Neuronal stem cell (in vitro differentiated cells): ENCODE data around the gene CSGALNACT2.

ENCODE experiments used
- DNase-seq: peaks from one replicate; pipeline ENCODE4 v3.0.0-alpha.2; 2013; ENCODE audit warnings: low spot score
- H2AFZ ChIP-seq: one replicate; pipeline ENCODE4 v1.6.1; 2013; ENCODE audit warnings: mild to moderate bottlenecking, low read length, inconsistent platforms
- H2AK5ac ChIP-seq: 2 replicates; pipeline ENCODE4 v1.6.1; 2013; ENCODE audit warnings: low read depth, mild to moderate bottlenecking, inconsistent platforms, low read length, moderate library complexity, mixed read lengths
- H2BK120ac ChIP-seq: 2 replicates; pipeline ENCODE4 v1.6.1; 2013; ENCODE audit warnings: low read depth, mild to moderate bottlenecking, inconsistent platforms, low read length, moderate library complexity, mixed read lengths
- H2BK12ac ChIP-seq: one replicate; pipeline ENCODE4 v1.6.1; 2013; ENCODE audit warnings: low read length, inconsistent platforms
- H2BK15ac ChIP-seq: 2 replicates; pipeline ENCODE4 v1.6.1; 2013; ENCODE audit warnings: mild to moderate bottlenecking, low read length, inconsistent platforms, mixed read lengths
- H2BK5ac ChIP-seq: one replicate; pipeline ENCODE4 v1.6.1; 2013; ENCODE audit warnings: inconsistent platforms, mild to moderate bottlenecking, low read length, moderate library complexity
- H3K14ac ChIP-seq: one replicate; pipeline ENCODE4 v1.6.1; 2013; ENCODE audit warnings: low read length, inconsistent platforms
- H3K18ac ChIP-seq: 2 replicates; pipeline ENCODE4 v1.6.1; 2013; ENCODE audit warnings: low read length, inconsistent platforms
- H3K23ac ChIP-seq: 2 replicates; pipeline ENCODE4 v1.6.1; 2013; ENCODE audit warnings: low read depth, mild to moderate bottlenecking, mixed read lengths, low read length, inconsistent platforms; ENCODE audit not compliant: poor library complexity
- H3K27ac ChIP-seq: replicated peaks from 3 replicates; pipeline ENCODE4 v1.5.1; 2013; ENCODE audit warnings: low read length, inconsistent platforms
- H3K27me3 ChIP-seq, 3 experiments: 2 replicates each; pipeline ENCODE4 v1.6.1; 2013; ENCODE audit warnings: low read length in 3 of 3, mild to moderate bottlenecking in 2 of 3, inconsistent platforms in 1 of 3, low read depth in 1 of 3, mixed read lengths in 1 of 3, moderate library complexity in 1 of 3; ENCODE audit not compliant: control insufficient read depth in 3 of 3, insufficient read depth in 3 of 3
- H3K36me3 ChIP-seq, 2 donors: replicated peaks in 1 of 2; 2 replicates each; pipeline ENCODE4 v1.6.1; 2013; ENCODE audit warnings: low read length in 2 of 2; ENCODE audit not compliant: control insufficient read depth in 2 of 2, insufficient read depth in 2 of 2
- H3K4ac ChIP-seq: 2 replicates; pipeline ENCODE4 v1.6.1; 2013; ENCODE audit warnings: inconsistent platforms, mild to moderate bottlenecking, low read length, moderate library complexity
- H3K4me1 ChIP-seq, 2 donors: 1 replicate in 1 of 2; 2 replicates in 1 of 2; pipeline ENCODE4 v1.6.1; 2013; ENCODE audit warnings: low read length in 2 of 2, low read depth in 1 of 2; ENCODE audit not compliant: control insufficient read depth in 2 of 2, insufficient read depth in 1 of 2
- H3K4me2 ChIP-seq: one replicate; pipeline ENCODE4 v1.6.1; 2013; ENCODE audit warnings: mild to moderate bottlenecking, low read length, inconsistent platforms; ENCODE audit not compliant: insufficient read depth, poor library complexity, severe bottlenecking
- H3K4me3 ChIP-seq, 2 donors: 2 replicates each; pipeline ENCODE4 v1.5.1; 2013; ENCODE audit warnings: low read length in 2 of 2, mild to moderate bottlenecking in 2 of 2, inconsistent platforms in 1 of 2, moderate library complexity in 1 of 2
- H3K79me1 ChIP-seq: one replicate; pipeline ENCODE4 v1.6.1; 2013; ENCODE audit warnings: low read depth, mild to moderate bottlenecking, inconsistent platforms, low read length, moderate library complexity
- H3K9ac ChIP-seq: one replicate; pipeline ENCODE4 v1.6.1; 2013; ENCODE audit warnings: mild to moderate bottlenecking, low read depth, low read length, inconsistent platforms; ENCODE audit not compliant: poor library complexity
- H3K9me3 ChIP-seq, 2 donors: replicated peaks in 1 of 2; 2 replicates each; pipeline versions ENCODE3 to v1.6.1; 2013; ENCODE audit warnings: low read length in 2 of 2, mild to moderate bottlenecking in 2 of 2, inconsistent platforms in 1 of 2, low read depth in 1 of 2, mixed read lengths in 1 of 2, moderate library complexity in 1 of 2; ENCODE audit not compliant: control insufficient read depth in 2 of 2, insufficient read depth in 1 of 2
- H4K8ac ChIP-seq: one replicate; pipeline ENCODE4 v1.6.1; 2013; ENCODE audit warnings: low read depth, mild to moderate bottlenecking, inconsistent platforms, low read length, moderate library complexity
- H4K91ac ChIP-seq: one replicate; pipeline ENCODE4 v1.6.1; 2013; ENCODE audit warnings: low read length, low read depth, mild to moderate bottlenecking, inconsistent platforms; ENCODE audit not compliant: poor library complexity
- WGBS, 2 donors: extraction: QIAGEN DNeasy Blood & Tissue Kit; methylation state at CpG; one replicate each; pipeline ENCODE4 v1.1.7; 2013; ENCODE audit warnings: missing lambda C conversion rate in 2 of 2, mixed read lengths in 1 of 2; ENCODE audit not compliant: insufficient read length in 2 of 2, insufficient replicate concordance in 1 of 2; ENCODE audit errors: extremely low coverage in 2 of 2; 5-methylcytosine and 5-hydroxymethylcytosine counted together

The CSGALNACT2 gene

DNA sequence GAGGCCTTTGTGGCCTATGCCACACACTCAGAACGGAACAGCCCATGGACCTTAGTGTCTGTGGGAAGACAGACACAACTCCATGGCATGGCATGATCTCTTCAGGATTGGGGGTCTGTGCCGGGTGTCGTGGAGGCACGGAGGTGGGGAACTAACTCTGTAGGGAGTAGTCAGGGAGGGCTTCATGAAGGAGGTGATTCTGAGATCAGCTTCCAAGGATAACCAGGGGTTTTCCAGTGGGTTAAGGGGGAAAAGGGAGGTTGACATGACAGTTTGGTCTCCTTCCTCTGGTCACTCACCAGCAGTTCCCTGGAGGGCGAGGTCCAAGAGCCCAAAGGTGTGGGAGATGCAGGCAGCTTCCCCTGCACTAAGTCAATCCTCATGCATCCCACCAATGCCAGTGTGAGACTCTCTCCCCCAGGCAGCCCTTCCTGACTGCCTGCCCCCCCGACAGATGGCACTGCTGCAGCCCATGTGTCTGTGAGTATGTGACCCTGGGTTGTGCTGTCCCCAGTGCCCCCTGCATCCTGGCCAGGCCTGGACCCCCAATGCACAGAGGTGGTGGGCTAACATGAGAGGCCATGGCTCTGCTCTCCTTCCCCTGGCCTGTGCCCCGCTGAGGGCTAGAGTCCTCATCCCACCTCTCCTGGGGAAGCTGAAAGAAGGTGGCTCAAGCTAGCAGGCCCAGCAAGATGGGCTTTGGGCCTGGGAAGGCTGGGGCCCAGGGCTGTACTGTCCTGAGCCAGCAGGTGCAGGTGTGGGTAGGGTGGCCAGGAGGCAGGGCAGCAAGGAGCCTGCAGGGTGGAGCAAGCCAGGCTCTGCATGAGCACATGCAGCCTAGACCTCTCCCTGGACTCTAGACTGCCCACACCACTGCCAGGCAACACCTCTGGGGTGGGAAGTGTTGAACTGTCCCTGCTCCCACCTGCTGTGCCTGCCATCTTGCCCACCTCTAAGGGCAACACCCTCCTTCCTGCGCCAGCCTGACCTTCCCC lies 88.9 kb downstream of the CSGALNACT2 start:
- peaks cover 15 to 72% (median 45%) of the 10 kb centered on the region in 3 experiments for H3K27me3 ChIP-seq
- DNase-seq = no peak
- no peaks in the 10 kb centered on the region for H3K36me3 ChIP-seq
- no peak overlapping the region for H3K4me2 ChIP-seq
- H2BK5ac ChIP-seq = no peak overlapping the region
- peak overlapping the region in 1 of 2 donors; percentile 10 for H3K4me3 ChIP-seq
- WGBS, 2 donors = no CpG with 5 or more reads among the region's 8 CpGs
- no peak overlapping the region for H3K4ac ChIP-seq
- no peak overlapping the region for H2BK15ac ChIP-seq
- H2AFZ ChIP-seq = no peak overlapping the region
- H2BK12ac ChIP-seq = no peak overlapping the region
- peak overlapping the region; percentile 76 for H2BK120ac ChIP-seq
- H3K14ac ChIP-seq = peak overlapping the region; percentile 57
- no peak overlapping the region for H3K9ac ChIP-seq
- peak overlapping the region; percentile 76 for H4K91ac ChIP-seq
- peaks cover 0 to 7% of the 10 kb centered on the region in 2 donors for H3K4me1 ChIP-seq
- peak overlapping the region; percentile 55 for H3K18ac ChIP-seq
- no peak overlapping the region for H3K27ac ChIP-seq
- no peaks in the 10 kb centered on the region for H3K9me3 ChIP-seq
- H3K23ac ChIP-seq = peak overlapping the region; percentile 16
- no peaks in the 10 kb centered on the region for H3K79me1 ChIP-seq
- H4K8ac ChIP-seq = no peak overlapping the region
- peak overlapping the region; percentile 41 for H2AK5ac ChIP-seq

DNA sequence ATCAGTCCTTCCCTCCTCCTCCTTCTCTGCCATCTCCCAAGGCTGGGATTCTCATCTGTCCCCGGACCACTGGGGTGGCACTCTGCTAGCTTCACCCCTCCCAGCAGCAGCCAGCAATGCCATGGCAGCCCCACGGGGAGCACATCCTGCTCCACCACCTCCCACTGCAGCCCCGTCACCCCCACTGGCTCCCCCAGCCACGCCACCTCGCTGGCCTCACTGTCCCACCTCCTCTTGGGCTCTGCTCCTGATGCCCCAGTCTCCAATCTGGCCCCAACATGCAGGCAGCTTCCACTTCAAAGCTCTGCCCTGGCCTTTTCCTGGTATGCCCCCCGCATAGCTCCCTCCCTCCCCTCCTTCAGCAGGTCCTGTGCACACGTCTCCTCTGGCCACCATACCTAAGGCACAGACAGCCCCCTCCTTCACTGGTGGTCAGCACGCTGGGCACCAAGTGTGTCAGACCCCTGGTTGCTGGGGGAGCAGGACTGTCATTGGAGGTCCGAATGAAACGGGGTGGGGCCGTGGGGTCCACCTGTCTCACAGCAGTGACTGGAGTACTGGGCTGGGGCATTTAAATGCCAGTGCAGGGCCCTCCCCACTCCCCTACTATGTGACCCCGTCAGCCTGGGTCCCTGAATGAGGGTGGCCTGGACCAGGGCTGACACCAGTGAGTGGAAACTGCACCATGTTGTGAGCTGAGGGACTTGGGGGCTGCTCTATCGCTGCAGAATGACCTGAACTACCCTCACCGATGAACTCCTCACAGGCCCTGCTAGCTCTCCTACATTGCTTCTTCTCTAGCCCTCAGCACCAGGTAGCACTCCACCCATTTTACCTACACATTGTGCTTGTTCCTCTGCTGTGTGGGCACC lies 89.9 kb downstream of the CSGALNACT2 start:
- peak overlapping the region; percentile 41 for H2AK5ac ChIP-seq
- no peak overlapping the region for H2BK12ac ChIP-seq
- no CpG with 5 or more reads among the region's 14 CpGs for WGBS, 2 donors
- H3K18ac ChIP-seq = no peak overlapping the region
- no peak overlapping the region for H2AFZ ChIP-seq
- no peaks in the 10 kb centered on the region for H3K79me1 ChIP-seq
- no peak overlapping the region for H4K8ac ChIP-seq
- H3K36me3 ChIP-seq = no peaks in the 10 kb centered on the region
- H3K4ac ChIP-seq = no peak overlapping the region
- peak overlapping the region in 1 of 2 donors; percentile 5 for H3K4me3 ChIP-seq
- H3K23ac ChIP-seq = peak overlapping the region; percentile 16
- H3K27me3 ChIP-seq = peaks cover 15 to 72% (median 45%) of the 10 kb centered on the region in 3 experiments
- no peak overlapping the region for H3K9ac ChIP-seq
- H3K14ac ChIP-seq = no peak overlapping the region
- H3K27ac ChIP-seq = no peak overlapping the region
- H4K91ac ChIP-seq = no peak overlapping the region
- no peak overlapping the region for H3K4me2 ChIP-seq
- H2BK15ac ChIP-seq = no peak overlapping the region
- no peak for DNase-seq
- no peak overlapping the region for H2BK120ac ChIP-seq
- H3K9me3 ChIP-seq = no peaks in the 10 kb centered on the region
- H3K4me1 ChIP-seq = peaks cover 0 to 7% of the 10 kb centered on the region in 2 donors
- H2BK5ac ChIP-seq = no peak overlapping the region

DNA sequence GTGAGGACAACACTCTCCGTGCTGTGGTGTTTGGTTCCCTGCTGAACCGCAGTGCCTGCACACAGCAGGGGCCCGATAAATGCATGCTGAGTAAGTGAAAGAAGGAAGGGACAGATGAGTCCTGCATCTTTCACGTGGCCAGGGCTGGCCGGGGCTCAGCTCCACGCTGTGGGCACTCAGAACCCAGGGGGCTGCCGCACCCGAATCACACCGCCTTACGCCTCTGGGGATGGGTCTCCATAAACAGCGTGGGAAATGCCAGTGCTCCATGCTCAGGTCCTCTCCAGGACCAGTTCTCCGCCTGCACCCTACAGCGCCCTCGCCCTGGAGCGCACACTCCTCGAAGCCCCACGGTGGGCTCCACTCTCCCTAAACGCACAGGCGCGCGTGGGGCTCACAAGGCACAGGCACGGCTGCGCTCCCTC lies 90.5 kb downstream of the CSGALNACT2 start:
- Histone ChIP-seq H3K9ac (peak overlapping the region; percentile 46), H3K4ac (no peak overlapping the region), H2AK5ac (peak overlapping the region; percentile 4), H3K79me1 (no peaks in the 10 kb centered on the region), H3K27ac (no peak overlapping the region), H4K8ac (no peak overlapping the region), H3K4me2 (peak overlapping the region; percentile 87), H3K23ac (peak overlapping the region; percentile 59), H3K36me3 (no peaks in the 10 kb centered on the region), H2BK15ac (no peak overlapping the region), H3K4me3 (peak overlapping the region in 1 of 2 donors; percentile 80), H3K14ac (peak overlapping the region; percentile 5), H3K9me3 (no peaks in the 10 kb centered on the region), H4K91ac (no peak overlapping the region), H2BK5ac (no peak overlapping the region), H2AFZ (no peak overlapping the region), H3K18ac (peak overlapping the region; percentile 12), H2BK120ac (no peak overlapping the region), H3K4me1 (peaks cover 0 to 7% of the 10 kb centered on the region in 2 donors), H3K27me3 (peaks cover 15 to 77% (median 45%) of the 10 kb centered on the region in 3 experiments), H2BK12ac (peak overlapping the region; percentile 96)
- WGBS, 2 donors = no CpG with 5 or more reads among the region's 23 CpGs
- DNase-seq = no peak
